RCC 7860 (cell line): Measurements from ENCODE around the gene KRTAP10-7.
A peak's percentile ranks its signal among the peaks of the same experiment; 100 is the strongest.
"Not testable (repeated sequence)": the region's sequence is repeated elsewhere in the genome, so short reads cannot be mapped to it uniquely, and the experiment has no call there.

Source experiments
- DNase-seq: peaks from one replicate; pipeline ENCODE4 v3.0.0-alpha.2; 2015; ENCODE audit warnings: low spot score
- FAIRE-seq: peaks from 2 replicates; lab custom pipeline; 2012; peaks lifted over from hg19 to GRCh38; lab: Jason Lieb, UNC

Gene KRTAP10-7

GRCh38 chr21:44590311-44590721 is 10.1 kb upstream of the KRTAP10-7 start:
- no peak for FAIRE-seq
- DNase-seq = no peak

- FAIRE-seq, DNase-seq: not testable (repeated sequence)
Observed at GRCh38 chr21:44590897-44591800, 9.2 kb upstream of the KRTAP10-7 start.

GRCh38 chr21:44591801-44592130 is 8.6 kb upstream of the KRTAP10-7 start:
- not testable (repeated sequence) for FAIRE-seq, DNase-seq

GRCh38 chr21:44592446-44593311 is 7.7 kb upstream of the KRTAP10-7 start, which contains the start of gene KRTAP10-6:
Gene KRTAP10-6, minus strand, starts transcription at chr21:44592505. Its CDS starts 21 bp downstream, at chr21:44592484.
- DNase-seq (no peak), FAIRE-seq (no peak)

- FAIRE-seq = no peak
- DNase-seq = no peak
Observed at GRCh38 chr21:44593598-44594405, 6.6 kb upstream of the KRTAP10-7 start.

- no peak for DNase-seq
- no peak for FAIRE-seq
Observed at GRCh38 chr21:44594406-44594916, 5.9 kb upstream of the KRTAP10-7 start.

- DNase-seq (no peak), FAIRE-seq (no peak)
Observed at GRCh38 chr21:44595524-44595923, 4.9 kb upstream of the KRTAP10-7 start.

- no peak for FAIRE-seq
Observed at GRCh38 chr21:44596068-44596725, 4.2 kb upstream of the KRTAP10-7 start.

GRCh38 chr21:44598061-44598460 is 2.3 kb upstream of the KRTAP10-7 start:
- FAIRE-seq (no peak), DNase-seq (no peak)

More at GRCh38 chr21:44596068-44596725, 4.2 kb upstream of the KRTAP10-7 start:
- peak; percentile 82 for DNase-seq

- DNase-seq = no peak
- no peak for FAIRE-seq
Observed at GRCh38 chr21:44599264-44600029, 950 bp upstream of the KRTAP10-7 start.

GRCh38 chr21:44601091-44601490 is 694 bp downstream of the KRTAP10-7 start:
- not testable (repeated sequence) for FAIRE-seq, DNase-seq

GRCh38 chr21:44601596-44602462 is 1.4 kb downstream of the KRTAP10-7 start:
- DNase-seq (no peak), FAIRE-seq (no peak)

GRCh38 chr21:44602463-44602850 is 2.1 kb downstream of the KRTAP10-7 start:
- FAIRE-seq (no peak), DNase-seq (no peak)

- no peak for DNase-seq
- FAIRE-seq = no peak
Observed at GRCh38 chr21:44603109-44603875, 2.9 kb downstream of the KRTAP10-7 start.

- no peak for FAIRE-seq
- no peak for DNase-seq
Observed at GRCh38 chr21:44603911-44604310, 3.5 kb downstream of the KRTAP10-7 start.

- FAIRE-seq (no peak), DNase-seq (no peak)
Observed at GRCh38 chr21:44606495-44606894, 6.1 kb downstream of the KRTAP10-7 start.

GRCh38 chr21:44609193-44609592 is 8.8 kb downstream of the KRTAP10-7 start:
- FAIRE-seq (no peak), DNase-seq (no peak)
